GM10847 (cell line): Measurements from ENCODE around the gene TTL.
"Not testable (repeated sequence)": the region's sequence is repeated elsewhere in the genome, so short reads cannot be mapped to it uniquely, and the experiment has no call there.

ENCODE experiments used
- POLR2A ChIP-seq: IDR thresholded peaks from 2 replicates; pipeline ENCODE4 v1.6.1; 2011; ENCODE audit not compliant: insufficient read length; ENCODE audit errors: extremely low read depth

TTL gene

GRCh38 chr2:112481528-112482233 lies at the start of gene TTL:
Gene TTL, plus strand, starts transcription at chr2:112482156. Its CDS starts 189 bp downstream, at chr2:112482345.
- TF ChIP-seq POLR2A = peak; percentile 46

GRCh38 chr2:112433480-112433879 lies 48.5 kb upstream of the TTL start, which contains the start of gene RGPD8:
Gene RGPD8, minus strand, starts transcription at chr2:112433645. Its CDS starts 192 bp downstream, at chr2:112433453.
- not testable (repeated sequence) for TF ChIP-seq POLR2A

GRCh38 chr2:112433932-112434730 lies 47.8 kb upstream of the TTL start:
- no peak for TF ChIP-seq POLR2A

GRCh38 chr2:112449854-112450253 lies 32.1 kb upstream of the TTL start:
- no peak for TF ChIP-seq POLR2A

- TF ChIP-seq POLR2A = no peak
Observed at GRCh38 chr2:112451317-112451716, 30.6 kb upstream of the TTL start.

- TF ChIP-seq POLR2A = no peak
Observed at GRCh38 chr2:112454586-112454985, 27.4 kb upstream of the TTL start.

- TF ChIP-seq POLR2A = no peak
Observed at GRCh38 chr2:112459372-112459771, 22.6 kb upstream of the TTL start.

GRCh38 chr2:112462178-112462577 lies 19.8 kb upstream of the TTL start:
- no peak for TF ChIP-seq POLR2A

GRCh38 chr2:112463256-112463655 lies 18.7 kb upstream of the TTL start:
- TF ChIP-seq POLR2A = no peak

GRCh38 chr2:112465382-112465781 lies 16.6 kb upstream of the TTL start:
- no peak for TF ChIP-seq POLR2A

GRCh38 chr2:112472547-112473263 lies 9.3 kb upstream of the TTL start:
- no peak for TF ChIP-seq POLR2A

- no peak for TF ChIP-seq POLR2A
Observed at GRCh38 chr2:112474844-112475486, 7.0 kb upstream of the TTL start.

- no peak for TF ChIP-seq POLR2A
Observed at GRCh38 chr2:112476434-112476833, 5.5 kb upstream of the TTL start.

- TF ChIP-seq POLR2A = no peak
Observed at GRCh38 chr2:112480530-112481049, 1.4 kb upstream of the TTL start.

GRCh38 chr2:112481050-112481527 lies 867 bp upstream of the TTL start:
- no peak for TF ChIP-seq POLR2A
